ENCODE measurements around the gene MFSD6.

GRCh38 chr2:190538201-190538600, 130.0 kb downstream of the MFSD6 start:
- TF ChIP-seq CTCF (IDR thresholded peaks at IDR 0.05) (no peak), POLR2A (IDR thresholded peaks at IDR 0.05) (no peak)
